OCI-LY7 (cell line): Measurements from ENCODE around the gene PARD3B. TPM values are rescaled to one million over a fixed set of nuclear protein-coding genes. Genes with fewer than 3 reads are reported as not detected.

Source experiments
- BruUV-seq: library from RNA; stranded (reverse); fragments of 400-500 nt; replicated peaks from 2 replicates; lab custom pipeline; 2021; lab: Mats Ljungman, UMichigan
- CTCF ChIA-PET: fragments of 300-600 bp; sonication (Branson Sonifier 250); formaldehyde crosslinking; loops from one replicate; lab custom pipeline; 2022; ENCODE audit warnings: antibody characterized with exemption; ENCODE audit not compliant: unreplicated experiment; lab: Charles Lee
- POLR2A ChIA-PET: fragments of 300-600 bp; sonication (Branson Sonifier 250); formaldehyde crosslinking; loops from one replicate; lab custom pipeline; 2022; ENCODE audit warnings: antibody characterized with exemption; lab: Charles Lee
- DNase-seq: peaks from one replicate; pipeline ENCODE4 v3.0.0-alpha.2; 2015; ENCODE audit warnings: low spot score
- H2AFZ ChIP-seq: fragments of 200-600 bp; sonication (generic), shearing (Covaris generic); 2 replicates; pipeline ENCODE4 v1.6.1; 2014; ENCODE audit warnings: mild to moderate bottlenecking, antibody characterized with exemption, low read length, moderate library complexity
- H3K27ac ChIP-seq: fragments of 200-600 bp; sonication (generic); 2 replicates; pipeline ENCODE4 v1.5.1; 2014; ENCODE audit warnings: mixed run types, low read depth, mild to moderate bottlenecking, moderate library complexity, low read length, inconsistent platforms; ENCODE audit not compliant: poor library complexity, severe bottlenecking
- H3K36me3 ChIP-seq: fragments of 200-600 bp; sonication (generic); 2 replicates; pipeline ENCODE4 v1.6.1; 2014; ENCODE audit warnings: mild to moderate bottlenecking, antibody characterized with exemption, low read length, moderate library complexity, mixed read lengths; ENCODE audit not compliant: insufficient read depth
- H3K4me1 ChIP-seq: fragments of 200-600 bp; sonication (generic); 2 replicates; pipeline ENCODE4 v1.5.1; 2014; ENCODE audit warnings: mild to moderate bottlenecking, low read length; ENCODE audit not compliant: insufficient read depth, poor library complexity, severe bottlenecking
- H3K4me2 ChIP-seq: fragments of 200-600 bp; sonication (generic); 2 replicates; pipeline ENCODE4 v1.6.1; 2014; ENCODE audit warnings: mild to moderate bottlenecking, low read length
- H3K4me3 ChIP-seq: fragments of 200-600 bp; sonication (generic); 2 replicates; pipeline ENCODE4 v1.5.1; 2014; ENCODE audit warnings: mild to moderate bottlenecking, low read depth, low read length; ENCODE audit not compliant: poor library complexity, severe bottlenecking
- H3K79me2 ChIP-seq: fragments of 200-600 bp; sonication (generic); 2 replicates; pipeline ENCODE4 v1.6.1; 2016; ENCODE audit warnings: low read depth, mild to moderate bottlenecking, low read length, moderate library complexity, mixed read lengths; ENCODE audit not compliant: insufficient read depth
- H3K9me2 ChIP-seq: fragments of 200-600 bp; sonication (generic); 2 replicates; pipeline ENCODE4 v1.6.1; 2016; ENCODE audit warnings: mild to moderate bottlenecking, low read length, mixed read lengths; ENCODE audit not compliant: insufficient read depth
- H3K9me3 ChIP-seq: fragments of 200-600 bp; sonication (generic); 2 replicates; pipeline ENCODE4 v1.6.1; 2014; ENCODE audit warnings: mild to moderate bottlenecking, mixed run types, low read length, mixed read lengths
- H4K20me1 ChIP-seq: fragments of 200-600 bp; sonication (generic); 2 replicates; pipeline ENCODE4 v1.6.1; 2014; ENCODE audit warnings: mild to moderate bottlenecking, antibody characterized with exemption, low read length, moderate library complexity, mixed read lengths; ENCODE audit not compliant: insufficient read depth
- CTCF ChIP-seq: fragments of 200-600 bp; sonication (generic); conservative IDR thresholded peaks from 2 replicates; pipeline ENCODE4 v1.5.1; 2014; ENCODE audit warnings: mild to moderate bottlenecking, antibody characterized with exemption, low read length, moderate library complexity, mixed read lengths
- EZH2phosphoT487 ChIP-seq: fragments of 200-600 bp; sonication (generic); IDR thresholded peaks from 2 replicates; pipeline ENCODE4 v1.6.1; 2018; ENCODE audit warnings: low read depth, borderline replicate concordance, mild to moderate bottlenecking, mixed run types, antibody characterized with exemption, low read length, moderate library complexity, mixed read lengths
- intact Hi-C: fragments of 100-400 bp; cut with micrococcal nuclease; formaldehyde crosslinking; loops from one replicate; pipeline ENCODE4 v1.10.0; 2022; ENCODE audit not compliant: unreplicated experiment
- total RNA-seq, 2 experiments: library from RNA; depleted of rRNA in 1 of 2; stranded (reverse); fragments of >200 nt in 1 of 2; shearing (Covaris generic) in 1 of 2; gene quantifications; 2 replicates each; pipeline ENCODE4 v1.2.3, GENCODE V29; 2014 to 2022

Gene PARD3B
- total RNA-seq, 2 experiments from 2014 or later, result not detected

DNA sequence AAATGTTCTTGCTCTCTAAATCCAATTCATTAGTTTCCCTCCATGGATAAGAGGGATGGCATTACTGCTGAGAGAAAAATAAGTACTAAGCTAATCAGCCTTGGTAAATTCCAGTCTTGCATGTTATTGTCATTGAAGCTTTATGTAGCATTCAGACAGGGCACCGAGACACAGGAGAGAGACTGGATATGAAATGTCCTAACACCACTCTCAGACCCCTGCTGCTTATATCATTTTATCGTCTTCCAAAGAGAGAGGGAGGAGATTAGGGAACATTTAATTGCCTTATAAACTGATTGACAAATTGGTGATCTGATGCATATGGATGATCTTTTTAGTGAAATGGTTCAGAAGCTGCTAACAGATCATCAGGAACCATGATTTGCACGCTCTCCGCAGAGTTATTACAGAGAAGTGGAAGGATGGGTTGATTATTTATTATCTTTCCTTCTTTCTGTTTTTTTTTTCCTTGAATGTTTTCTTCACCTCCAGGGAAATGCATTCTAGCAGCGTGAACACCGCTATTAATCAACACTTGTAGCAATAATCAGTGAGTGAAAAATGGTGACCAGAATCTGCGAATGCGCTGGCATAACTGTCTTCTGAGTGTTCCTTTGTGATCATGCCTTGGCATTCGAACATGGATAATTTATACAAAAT lies 986.3 kb downstream of the PARD3B start:
- BruUV-seq, result no TSS peak
- no peaks in the 10 kb centered on the region for H3K4me1 ChIP-seq
- POLR2A ChIA-PET, result interaction anchor here (0.9 kb wide), 1 partner anchor 43 kb away, joined by 3 read pairs; no protein-coding TSS in a partner anchor
- no peaks in the 10 kb centered on the region for H3K79me2 ChIP-seq
- no peak overlapping the region for H3K27ac ChIP-seq
- no peaks in the 10 kb centered on the region for H3K9me2 ChIP-seq
- no peaks in the 10 kb centered on the region for H3K36me3 ChIP-seq
- no peak overlapping the region for H3K4me3 ChIP-seq
- no peak overlapping the region for H2AFZ ChIP-seq
- CTCF ChIA-PET, result interaction anchor here (0.5 kb wide), 1 partner anchor 724 kb away, joined by 5 read pairs; no protein-coding TSS in a partner anchor
- H3K9me3 ChIP-seq, result no peaks in the 10 kb centered on the region
- no peak overlapping the region for H3K4me2 ChIP-seq
- intact Hi-C loops, result no loop called here
- TF ChIP-seq CTCF (no peak), EZH2phosphoT487 (no peak)
- DNase-seq, result no peak
- H4K20me1 ChIP-seq, result no peaks in the 10 kb centered on the region

DNA sequence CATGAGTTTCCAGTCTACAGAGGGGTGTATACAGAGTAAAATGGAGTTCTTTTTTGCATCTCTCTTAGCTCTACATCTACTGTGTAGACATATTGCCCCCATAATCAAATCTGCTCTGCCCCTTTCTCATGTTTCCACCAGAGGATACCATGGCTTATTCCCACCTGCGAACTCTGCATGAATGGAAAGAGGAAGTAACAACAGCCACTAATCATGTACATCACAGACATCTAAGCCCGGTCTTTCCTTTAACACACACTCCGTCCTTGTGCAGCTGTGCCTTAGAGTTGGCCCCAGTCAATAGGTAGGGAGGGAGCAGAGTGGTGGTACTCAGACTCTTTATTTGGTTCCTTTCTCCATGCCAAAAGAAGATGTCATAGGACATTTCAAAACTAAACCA lies 989.7 kb downstream of the PARD3B start:
- H3K4me2 ChIP-seq, result no peak overlapping the region
- no peak overlapping the region for H2AFZ ChIP-seq

More for the DNA sequence above, 989.7 kb downstream of the PARD3B start:
- intact Hi-C loops, result no loop called here
- CTCF ChIA-PET, result no interaction called here
- H4K20me1 ChIP-seq, result no peaks in the 10 kb centered on the region
- no peaks in the 10 kb centered on the region for H3K9me2 ChIP-seq
- BruUV-seq, result no TSS peak
- no peak overlapping the region for H3K27ac ChIP-seq
- POLR2A ChIA-PET, result interaction anchor here (0.6 kb wide), 1 partner anchor 38 kb away, joined by 3 read pairs; no protein-coding TSS in a partner anchor
- TF ChIP-seq CTCF (no peak), EZH2phosphoT487 (no peak)
- no peaks in the 10 kb centered on the region for H3K4me1 ChIP-seq
- peak; percentile 21 for DNase-seq
- no peaks in the 10 kb centered on the region for H3K36me3 ChIP-seq
- H3K9me3 ChIP-seq, result no peaks in the 10 kb centered on the region
- H3K4me3 ChIP-seq, result no peak overlapping the region
- no peaks in the 10 kb centered on the region for H3K79me2 ChIP-seq
